Measurements from ENCODE around the gene CAMK1D. TPM values are rescaled to one million over a fixed set of nuclear protein-coding genes. Genes with fewer than 3 reads are reported as not detected.

Gene CAMK1D
- total RNA-seq, 1 experiment from 2014 or later: 6.3 TPM

GRCh38 chr10:12471135-12471534 lies 121.8 kb downstream of the CAMK1D start:
- H3K4ac ChIP-seq (ENCODE audit: low read depth, low read length): no peak overlapping the region
- no peaks in the 10 kb centered on the region for H3K9me3 ChIP-seq (ENCODE audit: control insufficient read depth, low read depth, low read length)
- H3K4me1 ChIP-seq (ENCODE audit: insufficient read depth, low read length): no peaks in the 10 kb centered on the region
- WGBS (ENCODE audit: extremely low coverage, insufficient read length, low lambda C conversion rate): no CpG with 5 or more reads among the region's 5 CpGs
- DNase-seq: no peak
- no peaks in the 10 kb centered on the region; a peak in 2 of 7 replicates for H3K36me3 Mint-ChIP-seq (ENCODE audit: insufficient read depth in 1 of 3, low read depth in 3 of 3)
- H3K27me3 Mint-ChIP-seq (ENCODE audit: low read depth): no peaks in the 10 kb centered on the region
- no peak overlapping the region for H3K14ac ChIP-seq (ENCODE audit: insufficient read depth, low read length)
- H4K5ac ChIP-seq (ENCODE audit: insufficient read length, low read depth, low read length): no peak overlapping the region
- H3K4me3 Mint-ChIP-seq: no peak overlapping the region
- no peaks in the 10 kb centered on the region for H3K79me2 ChIP-seq (ENCODE audit: insufficient read depth, low read length)
- no peak overlapping the region for H2BK20ac ChIP-seq (ENCODE audit: low read depth, low read length, poor library complexity, severe bottlenecking)
- no peaks in the 10 kb centered on the region for H4K20me1 ChIP-seq (ENCODE audit: control insufficient read depth, insufficient read depth, insufficient read length)
- no peaks in the 10 kb centered on the region for H3K27me3 ChIP-seq (ENCODE audit: insufficient read depth, low read length)
- H3K9ac ChIP-seq (ENCODE audit: extremely low read depth, insufficient read length, low read length): no peak overlapping the region
- no peaks in the 10 kb centered on the region for H3K79me1 ChIP-seq (ENCODE audit: insufficient read depth, low read depth, low read length, poor library complexity, severe bottlenecking)
- no peak for TF ChIP-seq CTCF (conservative IDR thresholded peaks at IDR 0.05)
- no peak overlapping the region for H3T11ph ChIP-seq (ENCODE audit: low read length)
- H2BK120ac ChIP-seq (ENCODE audit: low read depth, low read length, poor library complexity, severe bottlenecking): no peak overlapping the region
- H2BK5ac ChIP-seq (ENCODE audit: insufficient read length, low read length): no peak overlapping the region
- no peak overlapping the region for H2BK15ac ChIP-seq (ENCODE audit: low read depth, low read length)
- no peaks in the 10 kb centered on the region; a peak in 1 of 5 replicates for H3K9me3 Mint-ChIP-seq
- peak overlapping the region; percentile 0 to 15 (median 15); a peak in 4 of 7 replicates for H3K27ac Mint-ChIP-seq
- no peak overlapping the region for H3K56ac ChIP-seq (ENCODE audit: insufficient read length, low read depth, low read length)
- no peak overlapping the region for H3K23ac ChIP-seq (ENCODE audit: insufficient read length, low read depth, low read length)
- H2BK12ac ChIP-seq (ENCODE audit: insufficient read length, low read depth, low read length): no peak overlapping the region
- peaks cover 10 to 18% of the 10 kb centered on the region in 2 experiments for H3K4me1 Mint-ChIP-seq
- H4K91ac ChIP-seq (ENCODE audit: insufficient read length, low read depth, low read length): no peak overlapping the region
- H2AK5ac ChIP-seq (ENCODE audit: insufficient read length, low read length): no peak overlapping the region
- no peak overlapping the region for H3K4me2 ChIP-seq (ENCODE audit: insufficient read depth, insufficient read length, low read length)
- no peaks in the 10 kb centered on the region for H3K23me2 ChIP-seq (ENCODE audit: insufficient read length, low read depth, low read length, poor library complexity, severe bottlenecking)
- no peak overlapping the region for H3K27ac ChIP-seq (ENCODE audit: insufficient read length, low read depth, low read length)
- H2AFZ ChIP-seq (ENCODE audit: low read length): no peak overlapping the region
- H4K8ac ChIP-seq (replicated peaks; ENCODE audit: insufficient read length, low read depth, low read length): no peak overlapping the region
- H3K18ac ChIP-seq (ENCODE audit: insufficient read length, low read depth, low read length): no peak overlapping the region

Measured in H9 (cell line).